T-helper 1 cell treated with Interleukin-12 subunit alpha and Interleukin-12 subunit beta and Interleukin-4 antibody, amounts not matched to agents 30 ng/mL and 1 ng/mL, for 36 hours (primary cell): ENCODE data around the gene CLDND2. TPM values are rescaled to one million over a fixed set of nuclear protein-coding genes. Genes with fewer than 3 reads are reported as not detected.

ENCODE experiments used
- intact Hi-C: fragments of 100-400 bp; cut with micrococcal nuclease; formaldehyde crosslinking; loops from one replicate; pipeline ENCODE4 v1.15.1; 2024
- total RNA-seq: library from RNA; stranded (reverse); gene quantifications from 2 replicates; pipeline ENCODE4 v1.2.3, GENCODE V29; 2022

Gene CLDND2
- total RNA-seq, 1 donor from 2014 or later: 6.0 TPM

- intact Hi-C loops: no loop called here
These were observed 10.9 kb downstream of the CLDND2 start for GRCh38 chr19:51357952-51358351.

GRCh38 chr19:51356159-51356801 is 12.5 kb downstream of the CLDND2 start:
- intact Hi-C loops: no loop called here

GRCh38 chr19:51354742-51355148 is 14.1 kb downstream of the CLDND2 start:
- intact Hi-C loops: no loop called here

GRCh38 chr19:51354103-51354741 is 14.6 kb downstream of the CLDND2 start:
- intact Hi-C loops: no loop called here

GRCh38 chr19:51352783-51353360 is 15.9 kb downstream of the CLDND2 start:
- intact Hi-C loops: no loop called here

- intact Hi-C loops: no loop called here
These were observed 17.4 kb downstream of the CLDND2 start for GRCh38 chr19:51351266-51351990.

- intact Hi-C loops: no loop called here
These were observed 21.4 kb downstream of the CLDND2 start for GRCh38 chr19:51347209-51347928.

GRCh38 chr19:51346742-51347141 is 22.1 kb downstream of the CLDND2 start:
- intact Hi-C loops: no loop called here

GRCh38 chr19:51345076-51345620 is 23.7 kb downstream of the CLDND2 start:
- intact Hi-C loops: no loop called here

GRCh38 chr19:51342631-51343569 is 25.9 kb downstream of the CLDND2 start:
- intact Hi-C loops: no loop called here

- intact Hi-C loops: no loop called here
These were observed 26.7 kb downstream of the CLDND2 start, which contains the start of gene VSIG10L for GRCh38 chr19:51341976-51342580. TSS of gene VSIG10L (minus strand) at chr19:51342139. CDS start at chr19:51342124, 15 bp downstream.

GRCh38 chr19:51341066-51341465 is 27.7 kb downstream of the CLDND2 start:
- intact Hi-C loops: no loop called here

GRCh38 chr19:51339687-51340656 is 28.8 kb downstream of the CLDND2 start:
- intact Hi-C loops: loop anchor here (1.0 to 10.0 kb wide), 14 partner anchors 13 to 535 kb away; partner anchors contain the start of gene CTU1

- intact Hi-C loops: loop anchor here (1.0 to 10.0 kb wide), 14 partner anchors 12 to 534 kb away; partner anchors contain the start of gene CTU1
These were observed 29.5 kb downstream of the CLDND2 start for GRCh38 chr19:51339313-51339686.

- intact Hi-C loops: loop anchor here (1.0 to 10.0 kb wide), 15 partner anchors 11 to 534 kb away; partner anchors contain the start of gene CTU1
These were observed 30.1 kb downstream of the CLDND2 start for GRCh38 chr19:51338563-51339312.

GRCh38 chr19:51337861-51338562 is 30.8 kb downstream of the CLDND2 start:
- intact Hi-C loops: loop anchor here (1.0 to 10.0 kb wide), 4 partner anchors 135 to 533 kb away; no protein-coding TSS in a partner anchor
